Measurements from ENCODE around the gene CLEC19A.

CLEC19A gene

DNA sequence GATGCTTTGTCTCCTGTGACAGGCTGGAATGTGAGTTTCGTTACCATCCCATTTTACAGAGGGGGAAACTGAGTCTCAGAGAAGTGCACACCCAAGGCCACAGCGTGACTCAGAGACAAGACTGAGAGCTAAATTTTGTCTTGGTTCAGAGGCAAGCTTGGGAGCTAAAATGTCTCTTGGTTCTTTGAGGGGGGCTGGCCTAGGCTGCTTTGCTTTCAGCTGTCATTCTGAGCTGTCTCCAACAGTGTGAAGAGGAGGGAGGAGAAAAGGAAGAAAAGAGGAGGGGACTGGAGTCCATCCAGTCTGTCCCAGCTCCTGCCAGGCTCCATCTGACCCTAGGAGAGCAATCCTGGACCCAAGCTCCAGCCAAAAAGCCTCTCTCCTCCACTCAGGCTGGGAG is at the start of gene CLEC19A:
Gene CLEC19A, plus strand, starts transcription at position 301 of the 400 bp plus-strand sequence. CDS start 121 bp downstream, outside the sequence.
- H3K4me3 ChIP-seq (ENCODE audit: low read depth, low read length), result no peak within 1 kb of the TSS

DNA sequence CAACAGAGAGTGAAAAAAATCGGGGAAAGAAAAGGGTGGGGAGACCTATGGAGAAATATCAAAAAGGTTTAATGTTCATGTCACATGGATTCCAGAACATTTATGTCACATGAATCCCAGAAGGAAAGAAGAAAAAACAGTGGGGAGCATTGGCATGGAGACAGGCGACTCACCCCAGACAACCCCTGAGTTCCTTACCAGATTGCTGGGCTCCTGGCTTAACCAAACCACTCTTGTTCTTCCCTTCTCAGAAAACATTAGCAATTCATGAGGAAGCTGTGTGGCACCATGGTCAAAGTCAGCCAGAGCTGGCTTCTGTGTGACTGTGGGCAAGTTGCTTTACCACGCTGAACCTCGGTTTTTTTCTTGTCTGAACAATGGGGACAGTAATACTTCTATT is 49.6 kb upstream of the CLEC19A start:
- H3K4me3 ChIP-seq (ENCODE audit: low read depth, low read length), result no peak overlapping the region

DNA sequence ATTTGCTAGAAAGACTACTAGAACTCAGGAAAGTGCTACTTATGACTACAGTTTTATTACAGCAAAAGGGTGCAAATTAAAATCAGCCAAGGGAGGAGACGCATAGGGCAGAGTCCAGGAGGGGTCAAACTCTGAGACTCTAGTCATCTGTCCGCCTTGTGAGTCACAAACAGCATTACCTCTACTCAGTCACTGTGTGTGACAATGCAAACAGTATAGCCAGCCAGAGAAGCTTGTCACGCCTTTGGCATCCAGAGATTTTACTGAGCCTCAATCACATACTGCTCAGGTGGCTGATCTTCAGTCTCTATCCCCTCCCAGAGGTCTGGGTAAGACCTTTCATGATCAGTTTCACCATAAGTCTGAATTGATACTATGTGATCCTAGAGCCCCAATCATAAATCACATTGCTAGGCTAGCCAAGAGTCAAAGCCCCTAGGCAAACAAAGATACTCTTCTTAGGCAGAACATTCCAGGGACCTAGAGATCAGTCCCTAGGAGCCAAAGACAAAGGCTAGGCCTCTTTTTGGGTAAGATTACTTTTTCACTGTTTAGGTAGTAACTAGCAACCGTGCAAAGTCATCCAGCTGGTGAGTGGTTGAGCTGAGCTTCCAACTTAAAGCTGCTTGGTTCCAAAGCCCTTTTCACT is 48.8 kb upstream of the CLEC19A start:
- H3K4me3 ChIP-seq (ENCODE audit: low read depth, low read length), result no peak overlapping the region

DNA sequence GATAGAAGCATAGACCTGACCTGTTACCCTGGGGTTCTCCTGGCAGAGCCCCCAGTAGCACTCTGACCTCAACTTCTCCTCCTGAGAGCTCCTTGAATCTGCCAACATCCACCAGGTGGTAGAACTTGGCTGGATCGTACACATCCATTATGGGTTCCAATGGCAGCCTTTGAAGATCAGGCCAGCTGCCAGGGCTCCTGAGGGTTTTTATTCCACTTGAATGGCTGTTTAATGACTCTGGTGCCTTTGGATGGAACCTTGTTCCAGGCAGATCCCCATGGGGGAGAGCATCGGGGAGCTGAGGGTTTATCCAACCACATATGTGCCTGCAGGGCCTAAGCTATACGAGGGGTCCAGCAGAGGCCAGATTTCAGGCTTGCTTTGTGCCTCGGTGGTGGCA is 47.1 kb upstream of the CLEC19A start:
- no peak overlapping the region for H3K4me3 ChIP-seq (ENCODE audit: low read depth, low read length)

DNA sequence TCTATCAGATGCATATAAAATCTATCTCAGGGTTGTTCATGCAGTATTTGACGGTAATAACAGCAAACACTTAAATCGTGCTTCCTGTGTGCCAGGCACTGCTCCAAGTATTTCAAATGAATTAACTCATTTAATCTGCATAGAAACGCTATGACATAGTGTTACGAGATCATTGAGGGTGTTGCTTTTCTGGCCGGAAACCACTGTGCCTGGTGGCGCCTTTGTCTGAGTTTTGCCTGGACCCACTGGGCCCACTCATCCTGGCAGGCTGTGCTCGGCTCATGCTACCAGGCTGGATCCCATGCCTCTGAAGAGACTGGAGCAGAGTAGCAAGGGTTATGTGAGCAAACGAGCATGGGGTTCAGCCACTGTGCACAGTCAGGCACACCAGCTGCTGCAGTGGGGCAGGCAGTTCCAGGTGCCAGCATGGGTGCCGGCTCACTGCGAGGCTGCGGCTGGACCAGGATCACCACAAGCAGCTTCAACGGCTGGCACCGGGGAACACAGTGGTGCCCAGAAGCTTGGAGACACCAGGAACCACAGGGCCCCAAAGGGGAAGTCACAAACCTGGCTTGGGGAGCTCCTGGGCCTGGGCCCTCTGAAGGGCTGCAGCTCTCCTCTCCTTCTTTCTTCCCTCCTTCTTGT is 45.9 kb upstream of the CLEC19A start:
- H3K4me3 ChIP-seq (ENCODE audit: low read depth, low read length), result no peak overlapping the region

DNA sequence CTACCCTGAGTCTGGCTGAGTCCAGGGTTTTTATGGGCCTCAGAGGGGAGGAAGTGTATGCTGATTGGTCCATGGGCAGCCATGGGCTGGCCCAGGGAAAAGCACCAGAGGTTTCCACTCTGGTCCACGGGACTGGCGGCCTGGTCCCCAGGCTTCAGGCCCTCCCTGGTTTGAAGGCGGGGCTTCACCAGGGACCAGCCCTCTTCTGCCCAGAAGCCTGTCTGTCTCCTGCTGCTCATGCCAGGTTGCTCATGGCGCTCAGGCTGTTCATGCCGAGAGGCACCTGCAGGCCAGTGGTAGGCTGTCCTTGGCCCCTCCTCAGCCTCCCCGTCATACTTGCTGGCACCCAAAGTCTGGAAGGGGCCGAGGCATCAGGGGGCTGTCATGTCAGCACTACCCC is 45.0 kb upstream of the CLEC19A start:
- H3K4me3 ChIP-seq (ENCODE audit: low read depth, low read length), result no peak overlapping the region

DNA sequence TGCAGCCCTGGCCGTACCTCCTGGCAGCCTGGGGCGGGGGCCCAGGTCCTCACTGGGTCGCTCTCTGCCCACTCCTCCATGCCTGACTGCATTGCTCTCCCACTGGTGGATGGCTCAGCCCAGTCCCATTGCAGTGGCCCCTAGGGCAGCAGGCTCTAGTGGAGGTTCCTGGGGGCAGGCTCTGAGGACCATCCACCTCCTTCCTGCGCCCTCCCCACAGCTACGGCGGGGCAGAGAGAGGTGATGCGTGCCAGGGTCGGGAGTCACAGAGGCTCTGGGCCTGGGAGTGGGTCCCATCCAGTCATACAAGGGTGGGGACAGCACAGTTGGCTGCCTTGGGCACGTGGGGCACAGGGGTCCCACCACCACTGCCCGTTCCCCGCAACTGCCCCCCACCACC is 44.0 kb upstream of the CLEC19A start:
- no peak overlapping the region for H3K4me3 ChIP-seq (ENCODE audit: low read depth, low read length)

DNA sequence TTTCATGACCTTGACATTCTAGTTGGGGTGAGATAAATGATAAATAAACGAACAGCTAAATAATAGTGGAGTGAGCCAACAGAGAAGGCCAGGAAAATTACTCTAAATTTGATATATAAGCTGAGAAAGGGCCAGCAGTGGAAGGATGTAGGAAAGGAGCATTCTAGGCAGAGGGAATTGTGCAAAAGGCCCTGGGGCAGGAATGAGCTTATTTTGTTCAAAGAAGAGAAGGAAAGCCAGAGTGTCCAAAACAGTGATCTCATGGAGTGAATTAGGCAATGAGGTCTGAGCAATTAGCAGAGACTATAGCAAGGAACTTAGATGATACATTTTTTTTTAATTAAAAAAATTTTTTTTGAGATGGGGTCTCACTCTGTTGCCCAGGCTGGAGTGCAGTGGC is 43.3 kb upstream of the CLEC19A start:
- no peak overlapping the region for H3K4me3 ChIP-seq (ENCODE audit: low read depth, low read length)

DNA sequence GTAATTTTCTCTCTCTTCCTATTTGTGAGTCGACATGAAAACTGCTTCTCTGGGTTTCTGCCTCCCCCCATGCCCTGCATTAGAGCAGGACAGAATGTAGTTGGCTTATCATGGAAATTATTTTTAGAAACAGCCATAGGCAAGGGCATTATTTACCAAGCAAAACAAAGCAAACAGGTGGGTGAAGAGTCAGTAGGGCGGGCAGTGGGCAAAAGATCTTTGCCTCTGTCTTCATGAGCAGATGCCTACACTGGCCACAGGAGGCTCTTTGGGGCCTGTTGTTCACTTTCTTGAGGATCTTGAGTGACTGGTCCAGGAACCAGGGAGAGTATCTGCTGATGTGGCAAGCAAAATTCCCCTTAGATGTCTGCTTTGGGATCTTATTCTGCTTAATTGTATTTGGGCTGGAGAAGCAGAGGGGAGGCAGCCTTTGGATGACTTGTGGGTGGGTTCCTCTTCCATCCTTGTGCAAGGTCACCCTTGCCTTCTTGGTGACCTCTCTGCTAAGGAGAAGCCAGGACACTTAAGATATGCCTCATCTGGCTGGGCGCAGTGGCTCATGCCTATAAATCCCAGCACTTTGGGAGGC is 42.5 kb upstream of the CLEC19A start:
- no peak overlapping the region for H3K4me3 ChIP-seq (ENCODE audit: low read depth, low read length)

DNA sequence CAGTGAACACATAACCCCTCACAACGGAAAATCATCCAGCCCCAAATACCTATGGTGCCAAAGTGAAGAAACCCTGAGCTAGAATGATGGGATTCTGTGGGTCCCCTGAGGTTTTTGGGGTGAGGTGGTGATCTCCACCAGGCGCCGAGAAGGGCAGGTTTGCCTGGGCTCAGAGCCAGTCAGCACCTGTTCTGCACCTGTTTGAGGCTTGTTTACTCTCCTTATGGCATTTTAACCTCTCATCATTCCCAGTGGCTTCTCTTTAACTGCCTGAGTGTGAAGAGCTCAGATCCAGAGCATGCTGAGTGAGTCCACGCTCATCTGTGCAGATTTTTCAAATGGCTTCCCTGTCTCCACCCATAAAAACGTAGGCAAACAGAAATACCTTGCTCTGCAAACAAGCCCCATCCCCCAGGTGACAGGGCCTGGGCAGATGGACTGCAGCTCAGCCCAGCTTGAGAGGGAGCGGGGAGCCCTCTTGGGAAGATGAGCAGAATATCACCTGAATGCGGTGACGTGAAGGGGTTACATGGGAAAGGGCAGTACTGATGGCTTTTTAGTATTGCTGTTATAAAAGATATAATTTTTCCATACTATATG is 40.1 kb upstream of the CLEC19A start:
- H3K4me3 ChIP-seq (ENCODE audit: low read depth, low read length), result no peak overlapping the region

DNA sequence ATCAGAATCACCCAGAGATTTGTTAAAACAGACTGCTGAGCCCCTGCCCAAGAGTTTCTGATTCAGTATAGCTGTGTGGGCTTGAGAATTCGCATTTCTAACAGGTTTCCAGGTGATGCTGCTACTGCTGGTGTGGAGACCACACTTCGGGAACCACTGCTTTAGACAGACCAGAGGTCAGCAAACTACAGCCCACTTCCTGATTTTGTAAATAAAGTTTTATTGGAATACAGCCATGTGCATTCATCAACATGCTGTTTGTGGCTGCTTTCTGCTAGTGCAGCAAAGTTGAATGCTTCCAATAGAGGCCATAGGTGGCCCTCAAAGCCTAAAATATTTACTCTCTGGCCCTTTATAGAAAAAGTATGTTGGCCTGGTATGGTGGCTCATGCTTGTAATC is 32.6 kb upstream of the CLEC19A start:
- H3K4me3 ChIP-seq (ENCODE audit: low read depth, low read length), result no peak overlapping the region

DNA sequence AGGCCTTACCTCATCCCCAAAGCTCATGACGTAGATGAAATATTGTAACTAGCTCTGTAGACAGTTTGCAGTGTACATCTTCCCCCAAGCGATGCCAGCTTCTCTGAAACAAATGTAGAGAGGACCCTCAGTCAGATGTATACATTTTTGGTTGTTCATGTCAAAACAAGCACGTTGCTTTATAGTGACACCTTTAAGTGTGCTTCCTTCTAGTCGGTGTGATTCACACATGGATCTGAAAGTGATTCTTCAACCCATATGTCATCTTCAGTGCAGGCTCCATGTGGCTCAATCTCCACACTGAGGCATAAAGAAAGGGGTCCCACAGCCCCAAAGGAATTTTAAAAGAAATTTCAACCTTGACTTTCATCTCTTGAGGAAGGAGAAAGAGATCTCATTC is 30.9 kb upstream of the CLEC19A start:
- no peak overlapping the region for H3K4me3 ChIP-seq (ENCODE audit: low read depth, low read length)

DNA sequence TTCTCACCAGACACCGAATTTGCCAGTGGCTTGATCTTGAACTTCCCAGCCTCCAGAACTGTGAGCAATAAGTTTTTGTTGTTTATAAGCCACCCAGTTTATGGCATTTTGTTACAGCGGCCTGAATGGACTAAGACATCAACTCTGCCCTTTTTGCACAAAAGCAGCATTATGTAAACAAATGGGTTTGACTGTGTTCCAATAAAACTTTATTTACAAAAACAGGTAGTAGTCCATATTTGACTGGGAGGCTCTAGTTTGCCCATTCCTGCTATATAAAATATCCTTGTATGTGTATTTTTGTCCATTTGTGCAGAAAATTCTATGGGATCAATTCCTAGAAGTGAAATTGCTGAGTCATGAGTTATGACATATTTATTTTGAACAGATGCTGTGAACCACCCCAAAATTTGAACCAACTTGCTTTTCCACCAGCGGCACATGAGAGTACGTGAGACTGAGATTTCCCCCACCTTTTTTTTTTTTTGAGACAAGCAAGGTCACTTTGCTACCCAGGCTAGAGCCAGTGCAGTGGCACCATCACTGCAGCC is 21.3 kb upstream of the CLEC19A start:
- no peak overlapping the region for H3K4me3 ChIP-seq (ENCODE audit: low read depth, low read length)

DNA sequence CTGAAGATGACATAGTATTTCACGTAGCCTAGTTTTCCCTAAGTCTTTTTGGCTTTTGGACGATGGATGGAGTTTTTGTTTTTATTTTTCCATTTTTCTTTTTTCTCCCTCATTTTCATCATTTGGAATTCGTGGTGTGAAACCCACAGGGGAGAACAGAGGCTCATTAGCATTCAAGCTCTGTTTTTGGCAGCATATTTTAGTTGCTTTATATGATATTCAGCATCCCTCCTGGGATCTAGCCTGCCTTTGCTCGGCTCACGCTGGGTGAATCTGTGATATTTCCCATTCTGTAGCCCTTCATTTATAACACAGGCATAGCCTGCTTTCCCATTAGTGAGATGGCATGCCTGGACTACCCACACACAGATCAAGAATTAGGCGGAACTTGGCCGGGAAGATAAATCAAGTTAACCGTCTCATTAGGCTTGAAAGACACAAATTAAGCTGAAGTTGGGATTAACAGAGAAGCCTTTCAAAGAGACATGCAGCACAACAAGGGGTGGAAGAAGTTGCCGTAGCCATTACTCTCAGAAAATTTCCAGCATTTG is 20.1 kb upstream of the CLEC19A start:
- no peak overlapping the region for H3K4me3 ChIP-seq (ENCODE audit: low read depth, low read length)

DNA sequence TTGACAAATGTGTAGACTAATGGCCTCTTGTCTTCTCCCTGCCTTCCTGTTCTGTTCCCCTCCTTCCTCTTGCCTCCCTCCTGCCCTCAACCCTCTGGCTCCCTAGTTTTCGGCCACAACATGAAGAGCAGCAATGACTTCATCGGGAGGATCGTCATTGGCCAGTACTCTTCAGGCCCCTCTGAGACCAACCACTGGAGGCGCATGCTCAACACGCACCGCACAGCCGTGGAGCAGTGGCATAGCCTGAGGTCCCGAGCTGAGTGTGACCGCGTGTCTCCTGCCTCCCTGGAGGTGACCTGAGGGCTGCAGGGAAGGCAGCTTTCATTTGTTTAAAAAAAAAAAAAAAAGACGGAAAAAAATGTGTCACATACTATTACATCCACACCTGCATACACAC is 18.8 kb upstream of the CLEC19A start:
- no peak overlapping the region for H3K4me3 ChIP-seq (ENCODE audit: low read depth, low read length)

DNA sequence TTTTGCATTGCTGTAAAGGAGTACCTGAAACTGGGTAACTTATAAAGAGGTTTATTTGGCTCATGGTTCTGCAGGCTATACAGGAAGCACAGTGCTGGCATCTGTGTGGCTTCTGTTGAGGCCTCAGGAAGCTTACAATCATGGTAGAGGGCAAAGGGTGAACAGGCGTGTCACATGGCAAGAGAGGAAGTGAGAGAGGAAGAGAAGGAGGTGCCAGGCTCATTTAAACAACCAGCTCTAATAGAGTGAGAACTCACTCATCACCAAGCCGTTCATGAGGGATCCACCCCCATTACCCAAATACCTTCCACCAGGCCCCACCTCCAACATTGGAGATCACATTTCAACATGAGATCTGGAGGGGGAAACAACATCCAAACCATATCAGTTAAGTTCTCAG is 16.4 kb upstream of the CLEC19A start:
- H3K4me3 ChIP-seq (ENCODE audit: low read depth, low read length), result no peak overlapping the region

DNA sequence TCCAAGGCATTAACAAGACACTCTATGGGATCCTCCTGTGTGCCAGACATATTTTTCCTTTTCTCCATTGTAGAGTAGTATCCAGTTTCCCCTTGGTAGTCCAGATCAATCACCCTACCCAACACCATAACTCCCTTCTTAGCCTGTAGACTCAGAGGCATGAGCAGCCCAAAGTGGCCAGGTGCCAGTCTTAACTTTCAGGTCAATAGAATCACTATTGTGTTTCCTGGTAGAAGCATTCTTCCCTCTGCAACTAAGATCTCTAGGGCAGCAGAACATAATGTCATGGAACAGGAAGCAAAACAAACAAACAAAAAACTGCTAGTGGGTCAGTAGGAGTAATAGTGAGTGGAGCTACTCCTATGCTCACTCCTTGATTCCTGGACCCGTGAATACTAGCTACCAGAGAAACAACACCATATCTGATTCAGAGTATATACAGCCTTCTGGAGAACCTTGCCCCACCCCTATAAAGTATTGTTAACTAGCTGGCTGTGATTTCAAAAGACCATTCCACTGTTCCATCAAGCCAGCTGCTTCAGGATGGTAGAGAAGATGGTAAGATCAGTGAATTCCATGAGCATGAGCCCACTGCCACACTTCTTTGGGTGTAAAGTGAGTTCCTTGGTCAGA is 11.2 kb upstream of the CLEC19A start:
- no peak overlapping the region for H3K4me3 ChIP-seq (ENCODE audit: low read depth, low read length)

DNA sequence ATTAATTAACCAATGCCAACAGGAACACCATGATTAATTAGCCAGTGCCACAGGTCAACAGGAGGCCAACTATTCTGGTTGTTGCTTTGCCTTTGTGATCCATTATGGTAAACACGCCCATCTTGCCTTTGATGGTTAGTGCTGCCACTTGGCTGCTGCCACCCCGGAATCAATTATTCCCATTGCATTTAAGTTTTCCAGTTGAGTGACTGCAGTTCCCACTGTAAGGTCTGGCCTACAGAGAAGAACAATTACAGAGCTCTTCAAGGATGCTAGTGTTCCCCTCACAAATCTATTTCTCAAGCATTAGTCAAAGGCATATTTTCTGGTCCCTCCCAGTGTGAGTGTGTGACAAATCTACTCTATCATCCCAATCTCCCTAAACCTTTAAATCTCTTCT is 7.1 kb upstream of the CLEC19A start:
- H3K4me3 ChIP-seq (ENCODE audit: low read depth, low read length), result no peak overlapping the region

DNA sequence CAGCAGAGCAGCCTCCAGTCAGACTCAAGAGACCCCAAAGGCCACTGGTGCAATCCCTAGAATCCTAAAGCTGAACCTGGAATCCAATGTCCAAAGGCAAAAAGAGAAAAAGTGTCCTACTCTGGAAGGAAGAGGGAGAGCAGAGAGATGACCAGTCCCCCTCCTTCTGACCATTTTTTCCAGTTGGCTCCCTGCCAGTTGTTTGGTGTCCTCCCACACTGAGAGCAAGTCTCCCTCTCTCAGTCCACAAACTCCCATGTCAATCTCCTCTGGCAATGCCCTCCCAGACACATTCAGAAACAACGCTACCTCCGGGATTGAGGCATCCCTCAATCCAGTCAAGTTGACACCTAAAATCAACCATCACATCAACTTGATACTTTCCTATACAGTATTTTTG is 4.3 kb upstream of the CLEC19A start:
- no peak overlapping the region for H3K4me3 ChIP-seq (ENCODE audit: low read depth, low read length)

DNA sequence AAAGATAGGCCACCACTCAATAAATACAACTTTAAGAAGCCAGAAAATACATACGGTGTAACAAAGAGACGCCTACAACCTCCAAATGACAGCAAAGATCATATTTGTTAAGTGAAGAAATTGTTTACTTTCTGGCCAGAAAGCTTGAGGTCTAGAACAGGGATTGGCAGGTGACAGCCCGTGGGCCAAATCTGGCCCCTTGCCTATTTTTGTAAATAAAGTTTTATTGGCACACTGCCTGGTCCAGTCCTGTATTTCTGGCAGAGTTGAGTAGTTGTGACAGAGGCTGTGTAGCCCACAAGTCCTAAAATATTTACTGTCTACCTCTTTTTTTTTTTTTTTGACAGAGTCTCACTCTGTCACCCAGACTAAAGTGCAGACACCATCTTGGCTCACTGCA is 3.4 kb upstream of the CLEC19A start:
- no peak overlapping the region for H3K4me3 ChIP-seq (ENCODE audit: low read depth, low read length)

DNA sequence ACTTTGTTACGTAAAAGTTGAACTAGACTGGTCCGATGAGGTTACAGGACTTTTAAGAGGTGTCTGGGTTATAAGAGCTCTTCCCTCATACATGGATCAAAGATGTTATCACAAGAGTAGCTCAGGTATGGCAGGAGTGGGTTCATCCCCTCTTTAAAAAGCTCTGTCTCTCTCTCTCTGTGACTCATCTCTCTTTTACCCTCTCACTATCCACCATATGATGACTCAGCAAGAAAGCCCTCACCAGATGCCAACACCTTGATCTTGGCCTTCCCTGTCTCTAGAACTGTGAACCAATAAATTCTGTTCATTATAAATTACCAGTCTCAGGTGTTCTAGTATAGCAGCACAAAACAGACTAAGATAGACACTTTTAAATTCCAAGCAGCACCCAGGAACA is 1.9 kb upstream of the CLEC19A start:
- no peak overlapping the region for H3K4me3 ChIP-seq (ENCODE audit: low read depth, low read length)
